Esophagus squamous epithelium (tissue), 4 donors: ENCODE results near the gene PCBD1.

Experiments
- CTCF ChIP-seq, 6 experiments: fragments of 450-650 bp in 4 of 6; fragments of 200-600 bp in 2 of 6; sonication (generic) in 2 of 6; IDR thresholded peaks; one replicate each; pipeline ENCODE4 v1.5.1; 2016 to 2019; ENCODE audit warnings: antibody characterized with exemption in 6 of 6, mild to moderate bottlenecking in 4 of 6, moderate library complexity in 4 of 6
- POLR2A ChIP-seq, 4 donors: fragments of 450-650 bp; IDR thresholded peaks; one replicate each; pipeline ENCODE4 v1.6.1; 2017; ENCODE audit warnings: antibody characterized with exemption in 4 of 4, mild to moderate bottlenecking in 4 of 4, moderate library complexity in 3 of 4

- TF ChIP-seq CTCF (IDR thresholded peaks at IDR 0.05) (no peak), POLR2A (IDR thresholded peaks at IDR 0.05) (no peak)
Observed at GRCh38 chr10:70853457-70853856, 34.9 kb downstream of the PCBD1 start.
